ENCODE results near the gene PARD3B.
"Not testable (repeated sequence)": the region's sequence is repeated elsewhere in the genome, so short reads cannot be mapped to it uniquely, and the experiment has no call there.

PARD3B gene

GRCh38 chr2:205483095-205483494 lies 937.8 kb downstream of the PARD3B start:
- DNase-seq (ENCODE audit: low read depth), result no peak
- TF ChIP-seq, protein P1, sequence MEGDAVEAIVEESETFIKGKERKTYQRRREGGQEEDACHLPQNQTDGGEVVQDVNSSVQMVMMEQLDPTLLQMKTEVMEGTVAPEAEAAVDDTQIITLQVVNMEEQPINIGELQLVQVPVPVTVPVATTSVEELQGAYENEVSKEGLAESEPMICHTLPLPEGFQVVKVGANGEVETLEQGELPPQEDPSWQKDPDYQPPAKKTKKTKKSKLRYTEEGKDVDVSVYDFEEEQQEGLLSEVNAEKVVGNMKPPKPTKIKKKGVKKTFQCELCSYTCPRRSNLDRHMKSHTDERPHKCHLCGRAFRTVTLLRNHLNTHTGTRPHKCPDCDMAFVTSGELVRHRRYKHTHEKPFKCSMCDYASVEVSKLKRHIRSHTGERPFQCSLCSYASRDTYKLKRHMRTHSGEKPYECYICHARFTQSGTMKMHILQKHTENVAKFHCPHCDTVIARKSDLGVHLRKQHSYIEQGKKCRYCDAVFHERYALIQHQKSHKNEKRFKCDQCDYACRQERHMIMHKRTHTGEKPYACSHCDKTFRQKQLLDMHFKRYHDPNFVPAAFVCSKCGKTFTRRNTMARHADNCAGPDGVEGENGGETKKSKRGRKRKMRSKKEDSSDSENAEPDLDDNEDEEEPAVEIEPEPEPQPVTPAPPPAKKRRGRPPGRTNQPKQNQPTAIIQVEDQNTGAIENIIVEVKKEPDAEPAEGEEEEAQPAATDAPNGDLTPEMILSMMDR (IDR thresholded peaks at IDR 0.05; ENCODE audit: control insufficient read depth, extremely low read depth, insufficient read depth), result no peak
- no peak overlapping the region for H3K4me3 ChIP-seq (ENCODE audit: low read depth, low read length)

DNA sequence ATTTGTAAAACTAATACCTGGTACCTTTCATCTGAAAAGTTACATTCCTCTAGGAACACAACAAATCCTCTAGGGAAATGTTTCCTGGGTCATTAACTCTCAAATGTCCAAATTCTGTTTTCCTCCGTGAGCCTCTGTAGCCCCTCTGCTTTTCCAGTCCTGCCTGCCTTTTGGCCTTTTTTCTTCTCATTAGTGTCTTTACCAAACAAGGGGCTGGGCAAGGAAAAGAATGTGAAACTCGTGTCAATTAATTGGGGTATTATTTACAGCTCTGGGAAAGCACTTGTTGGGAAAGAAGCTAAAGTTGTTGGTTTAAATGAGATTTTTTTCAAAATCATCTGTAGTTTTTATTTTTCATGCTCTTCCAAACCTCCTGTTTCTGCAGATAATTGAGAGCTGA lies 938.9 kb downstream of the PARD3B start:
- no peak for DNase-seq (ENCODE audit: low read depth)
- TF ChIP-seq, protein P1 (IDR thresholded peaks at IDR 0.05; ENCODE audit: control insufficient read depth, extremely low read depth, insufficient read depth), result no peak
- no peak overlapping the region for H3K4me3 ChIP-seq (ENCODE audit: low read depth, low read length)

DNA sequence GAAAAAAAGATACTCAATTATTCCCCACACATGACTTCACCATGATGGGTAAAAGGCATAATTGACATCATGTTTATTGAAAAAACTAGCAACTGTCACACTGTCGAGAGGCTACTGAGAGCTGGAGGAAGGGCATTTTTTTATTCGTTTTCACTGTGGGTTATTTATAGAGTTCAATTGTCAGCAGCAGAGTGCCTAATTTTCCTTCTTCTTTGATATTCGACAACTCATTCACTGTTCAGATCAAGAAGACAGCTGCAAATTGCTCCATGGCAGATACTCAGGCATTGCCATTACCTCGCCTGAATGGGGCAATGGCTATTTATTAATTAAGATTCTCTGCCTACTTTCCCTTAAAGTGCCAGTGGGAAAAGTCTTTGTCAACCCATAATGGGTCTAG lies 939.5 kb downstream of the PARD3B start:
- TF ChIP-seq, protein P1 (IDR thresholded peaks at IDR 0.05; ENCODE audit: control insufficient read depth, extremely low read depth, insufficient read depth), result no peak
- no peak overlapping the region for H3K4me3 ChIP-seq (ENCODE audit: low read depth, low read length)
- DNase-seq (ENCODE audit: low read depth), result no peak

GRCh38 chr2:205493528-205493927 lies 948.3 kb downstream of the PARD3B start:
- not testable (repeated sequence) for H3K4me3 ChIP-seq (ENCODE audit: low read depth, low read length); DNase-seq (ENCODE audit: low read depth)

GRCh38 chr2:205494537-205495235 lies 949.4 kb downstream of the PARD3B start:
- DNase-seq (ENCODE audit: low read depth), result no peak
- no peak overlapping the region for H3K4me3 ChIP-seq (ENCODE audit: low read depth, low read length)
- TF ChIP-seq, protein P1 (IDR thresholded peaks at IDR 0.05; ENCODE audit: control insufficient read depth, extremely low read depth, insufficient read depth), result no peak

- no peak for DNase-seq (ENCODE audit: low read depth)
- H3K4me3 ChIP-seq (ENCODE audit: low read depth, low read length), result no peak overlapping the region
- TF ChIP-seq, protein P1 (IDR thresholded peaks at IDR 0.05; ENCODE audit: control insufficient read depth, extremely low read depth, insufficient read depth), result no peak
Measured at GRCh38 chr2:205495819-205496218, 950.5 kb downstream of the PARD3B start.

- no peak overlapping the region for H3K4me3 ChIP-seq (ENCODE audit: low read depth, low read length)
- no peak for DNase-seq (ENCODE audit: low read depth)
- TF ChIP-seq, protein P1 (IDR thresholded peaks at IDR 0.05; ENCODE audit: control insufficient read depth, extremely low read depth, insufficient read depth), result no peak
Measured at GRCh38 chr2:205496370-205496769, 951.1 kb downstream of the PARD3B start.
